Peyer's patch (tissue), 4 donors: ENCODE measurements around the gene LCN1. TPM values are rescaled to one million over a fixed set of nuclear protein-coding genes. Genes with fewer than 3 reads are reported as not detected.
A peak's percentile ranks its signal among the peaks of the same experiment; 100 is the strongest.

Experiments used
- DNase-seq, 3 donors: peaks; one replicate each; pipeline ENCODE4 v3.0.0-alpha.2; 2017 to 2019
- H3K27ac ChIP-seq, 4 donors: fragments of 200-600 bp; sonication (generic); one replicate each; pipeline ENCODE4 v1.5.1; 2016 to 2019
- H3K27me3 ChIP-seq, 2 donors: fragments of 200-600 bp; sonication (generic); one replicate each; pipeline ENCODE4 v1.5.1; 2019
- H3K36me3 ChIP-seq, 3 donors: fragments of 200-600 bp; sonication (generic); one replicate each; pipeline ENCODE4 v1.5.1; 2016 to 2019
- H3K4me1 ChIP-seq, 4 donors: fragments of 200-600 bp; sonication (generic); one replicate each; pipeline ENCODE4 v1.5.1; 2016 to 2019
- H3K4me3 ChIP-seq, 4 donors: fragments of 200-600 bp; sonication (generic); 1 replicate in 3 of 4; 2 replicates in 1 of 4; pipeline ENCODE4 v1.5.1; 2016 to 2019; ENCODE audit warnings: mild to moderate bottlenecking in 1 of 4
- H3K9me3 ChIP-seq, 4 donors: fragments of 200-600 bp; sonication (generic); one replicate each; pipeline ENCODE4 v1.5.1; 2016 to 2019; ENCODE audit warnings: mild to moderate bottlenecking in 1 of 4
- POLR2A ChIP-seq, 2 donors: fragments of 450-650 bp; IDR thresholded peaks; one replicate each; pipeline ENCODE4 v1.5.1; 2017; ENCODE audit warnings: antibody characterized with exemption in 2 of 2, mild to moderate bottlenecking in 2 of 2, moderate library complexity in 2 of 2
- total RNA-seq, 4 donors: library from RNA; depleted of rRNA; stranded (reverse); fragments of >200 nt; gene quantifications; one replicate each; pipeline ENCODE4 v1.1.0, GENCODE V29; 2016
- TF ChIP-seq, protein P1 (sequence below), 6 experiments: fragments of 450-650 bp in 4 of 6; fragments of 200-600 bp in 2 of 6; sonication (generic) in 1 of 6; IDR thresholded peaks; one replicate each; pipeline ENCODE4 v1.5.1; 2017 to 2019; ENCODE audit warnings: antibody characterized with exemption in 6 of 6, mild to moderate bottlenecking in 3 of 6, moderate library complexity in 1 of 6

The LCN1 gene
- total RNA-seq, result not detected

GRCh38 chr9:135520916-135521607 is at the start of gene LCN1:
Gene LCN1 (plus strand): TSS chr9:135521440. CDS start chr9:135521498, 58 bp downstream.
- Histone ChIP-seq H3K4me3 (no peak within 1 kb of the TSS), H3K27me3 (no peaks in the 10 kb centered on the region), H3K9me3 (no peaks in the 10 kb centered on the region), H3K36me3 (no peaks in the 10 kb centered on the region), H3K27ac (no peak within 1 kb of the TSS), H3K4me1 (no peaks in the 10 kb centered on the region)
- DNase-seq, result no peak
- no peak for TF ChIP-seq POLR2A (IDR thresholded peaks at IDR 0.05)

- no peak for TF ChIP-seq POLR2A (IDR thresholded peaks at IDR 0.05)
- TF ChIP-seq, protein P1, sequence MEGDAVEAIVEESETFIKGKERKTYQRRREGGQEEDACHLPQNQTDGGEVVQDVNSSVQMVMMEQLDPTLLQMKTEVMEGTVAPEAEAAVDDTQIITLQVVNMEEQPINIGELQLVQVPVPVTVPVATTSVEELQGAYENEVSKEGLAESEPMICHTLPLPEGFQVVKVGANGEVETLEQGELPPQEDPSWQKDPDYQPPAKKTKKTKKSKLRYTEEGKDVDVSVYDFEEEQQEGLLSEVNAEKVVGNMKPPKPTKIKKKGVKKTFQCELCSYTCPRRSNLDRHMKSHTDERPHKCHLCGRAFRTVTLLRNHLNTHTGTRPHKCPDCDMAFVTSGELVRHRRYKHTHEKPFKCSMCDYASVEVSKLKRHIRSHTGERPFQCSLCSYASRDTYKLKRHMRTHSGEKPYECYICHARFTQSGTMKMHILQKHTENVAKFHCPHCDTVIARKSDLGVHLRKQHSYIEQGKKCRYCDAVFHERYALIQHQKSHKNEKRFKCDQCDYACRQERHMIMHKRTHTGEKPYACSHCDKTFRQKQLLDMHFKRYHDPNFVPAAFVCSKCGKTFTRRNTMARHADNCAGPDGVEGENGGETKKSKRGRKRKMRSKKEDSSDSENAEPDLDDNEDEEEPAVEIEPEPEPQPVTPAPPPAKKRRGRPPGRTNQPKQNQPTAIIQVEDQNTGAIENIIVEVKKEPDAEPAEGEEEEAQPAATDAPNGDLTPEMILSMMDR (IDR thresholded peaks at IDR 0.05), result no peak
- Histone ChIP-seq H3K36me3 (no peaks in the 10 kb centered on the region), H3K4me3 (no peak overlapping the region), H3K4me1 (peaks cover 0 to 15% (median 0%) of the 10 kb centered on the region in 4 donors), H3K27me3 (no peaks in the 10 kb centered on the region), H3K9me3 (no peaks in the 10 kb centered on the region), H3K27ac (no peak overlapping the region)
- DNase-seq, result no peak
These were observed 49.2 kb upstream of the LCN1 start for GRCh38 chr9:135471791-135472640.

- Histone ChIP-seq H3K9me3 (no peaks in the 10 kb centered on the region), H3K27ac (no peak overlapping the region), H3K36me3 (no peaks in the 10 kb centered on the region), H3K4me1 (peaks cover 0 to 6% (median 2%) of the 10 kb centered on the region in 4 donors), H3K27me3 (no peaks in the 10 kb centered on the region), H3K4me3 (no peak overlapping the region)
- no peak for DNase-seq
- no peak for TF ChIP-seq POLR2A (IDR thresholded peaks at IDR 0.05)
- TF ChIP-seq, protein P1 (IDR thresholded peaks at IDR 0.05), result no peak
These were observed 47.2 kb upstream of the LCN1 start for GRCh38 chr9:135473972-135474543.

GRCh38 chr9:135474915-135475314 is 46.3 kb upstream of the LCN1 start:
- DNase-seq, result no peak
- Histone ChIP-seq H3K4me1 (peaks cover 0 to 5% (median 0%) of the 10 kb centered on the region in 4 donors), H3K27ac (no peak overlapping the region), H3K27me3 (no peaks in the 10 kb centered on the region), H3K4me3 (no peak overlapping the region), H3K9me3 (no peaks in the 10 kb centered on the region), H3K36me3 (no peaks in the 10 kb centered on the region)
- TF ChIP-seq, protein P1 (IDR thresholded peaks at IDR 0.05), result peak in 1 of 6 experiments; percentile 5
- no peak for TF ChIP-seq POLR2A (IDR thresholded peaks at IDR 0.05)

DNA sequence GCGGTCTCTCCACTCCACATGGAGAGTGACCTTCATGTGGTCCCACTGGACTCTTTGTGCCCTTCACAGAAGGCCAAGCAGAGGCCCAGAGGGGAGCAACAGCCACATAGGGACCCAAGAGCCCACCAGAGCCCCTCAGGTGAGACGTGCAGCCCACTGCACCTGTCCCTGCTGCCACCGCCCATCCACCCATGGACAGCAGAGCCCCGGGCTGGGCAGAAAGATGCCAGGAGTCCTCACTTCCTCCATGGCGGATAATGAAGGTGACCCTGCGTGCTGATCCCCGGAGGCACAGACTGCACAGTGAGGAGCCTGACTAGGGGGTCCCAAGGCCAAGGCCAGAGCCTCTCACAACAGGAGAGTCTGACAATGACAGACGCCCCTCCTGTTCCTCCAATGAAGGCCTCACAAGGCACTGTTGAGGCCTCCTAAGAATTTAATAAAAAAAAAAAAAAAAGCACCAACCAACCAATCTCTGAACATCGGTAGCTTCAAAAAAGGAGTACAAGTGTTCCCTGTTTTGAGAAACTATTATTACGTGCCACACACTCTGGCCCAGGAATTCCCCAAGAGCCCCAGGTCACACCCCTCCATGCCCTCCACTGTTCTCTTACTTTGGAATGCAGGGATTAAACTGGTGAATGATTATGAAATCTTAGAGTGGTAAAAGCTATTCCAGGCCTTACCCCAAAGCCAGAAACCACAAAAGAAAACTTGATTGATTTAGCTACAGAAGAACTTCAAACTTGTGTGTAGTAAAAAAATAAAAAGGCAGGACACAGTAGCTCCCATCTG is 44.5 kb upstream of the LCN1 start:
- Histone ChIP-seq H3K4me1 (peaks cover 0 to 15% (median 7%) of the 10 kb centered on the region in 4 donors), H3K27me3 (no peaks in the 10 kb centered on the region), H3K9me3 (no peaks in the 10 kb centered on the region), H3K27ac (no peak overlapping the region), H3K4me3 (no peak overlapping the region), H3K36me3 (no peaks in the 10 kb centered on the region)
- TF ChIP-seq, protein P1 (IDR thresholded peaks at IDR 0.05), result no peak
- no peak for DNase-seq
